K562 (cell line): Measurements from ENCODE around the gene NRSN2. TPM values are rescaled to one million over a fixed set of nuclear protein-coding genes. Genes with fewer than 3 reads are reported as not detected.

Source experiments
- ARID3A ChIP-seq: IDR thresholded peaks from 2 replicates; pipeline ENCODE4 v1.6.1; 2012; ENCODE audit warnings: low read depth, low read length, improper control_type of control experiment, borderline replicate concordance
- ARID3B ChIP-seq: fragments of 250-450 bp; sonication (Bioruptor Pico); IDR thresholded peaks from 2 replicates; pipeline ENCODE4 v1.4.0; 2020; ENCODE audit warnings: borderline replicate concordance
- BRD9 ChIP-seq: fragments of 450-650 bp; IDR thresholded peaks from 2 replicates; pipeline ENCODE4 v1.6.1; 2018; ENCODE audit warnings: low read depth; ENCODE audit not compliant: partially characterized antibody
- CREB3 ChIP-seq: fragments of 450-650 bp; conservative IDR thresholded peaks from 2 replicates; pipeline ENCODE4 v1.6.1; 2016; ENCODE audit warnings: missing genetic modification characterization, low read depth, mild to moderate bottlenecking, missing compliant biosample characterization, moderate library complexity
- ELK1 ChIP-seq: sonication (generic); formaldehyde crosslinking; IDR thresholded peaks from 2 replicates; pipeline ENCODE4 v1.8.1; 2022; ENCODE audit warnings: missing genetic modification reagents
- FOXP1 ChIP-seq: sonication (generic); formaldehyde crosslinking; IDR thresholded peaks from 2 replicates; pipeline ENCODE4 v1.8.0; 2022; ENCODE audit warnings: mild to moderate bottlenecking, missing genetic modification reagents
- HDGF ChIP-seq: fragments of 450-650 bp; IDR thresholded peaks from 2 replicates; pipeline ENCODE4 v1.6.1; 2016
- HNRNPK ChIP-seq: fragments of 200-400 bp; formaldehyde crosslinking; IDR thresholded peaks from one replicate; pipeline ENCODE4 v1.6.1; 2018; ENCODE audit warnings: mild to moderate bottlenecking, low read depth, low read length; ENCODE audit not compliant: poor library complexity, severe bottlenecking
- JUND ChIP-seq, 2 experiments: IDR thresholded peaks; 2 replicates in 1 of 2; 3 replicates in 1 of 2; pipeline ENCODE4 v1.6.1; 2011; ENCODE audit warnings: borderline replicate concordance in 2 of 2, low read depth in 2 of 2, low read length in 2 of 2, improper control_type of control experiment in 1 of 2, missing biosample characterization in 1 of 2, missing genetic modification characterization in 1 of 2, missing genetic modification reagents in 1 of 2
- KDM1A ChIP-seq, 2 experiments: fragments of 450-650 bp; IDR thresholded peaks; 2 replicates each; pipeline ENCODE4 v1.6.1; 2016; ENCODE audit warnings: mild to moderate bottlenecking in 2 of 2
- MBD2 ChIP-seq: sonication (generic); IDR thresholded peaks from 2 replicates; pipeline ENCODE4 v1.6.1; 2016; ENCODE audit warnings: low read depth, borderline replicate concordance
- MEIS2 ChIP-seq: fragments of 450-650 bp; IDR thresholded peaks from 2 replicates; pipeline ENCODE4 v1.6.1; 2014; ENCODE audit warnings: mild to moderate bottlenecking; ENCODE audit not compliant: partially characterized antibody
- MTF1 ChIP-seq: fragments of 250-450 bp; sonication (Bioruptor Pico); IDR thresholded peaks from 2 replicates; pipeline ENCODE4 v1.9.0; 2021; ENCODE audit warnings: moderate library complexity, mild to moderate bottlenecking, inconsistent platforms, borderline replicate concordance
- NRF1 ChIP-seq, 2 experiments: fragments of 450-650 bp; IDR thresholded peaks in 1 of 2; conservative IDR thresholded peaks in 1 of 2; 2 replicates each; pipeline ENCODE4 v1.6.1; 2014; ENCODE audit warnings: mild to moderate bottlenecking in 2 of 2
- PPARD ChIP-seq: fragments of 250-450 bp; sonication (Bioruptor Pico); IDR thresholded peaks from 2 replicates; pipeline ENCODE4 v1.8.0; 2022; ENCODE audit warnings: inconsistent platforms, mild to moderate bottlenecking, moderate library complexity
- PRMT5 ChIP-seq: sonication (generic); formaldehyde crosslinking; IDR thresholded peaks from 2 replicates; pipeline ENCODE4 v1.5.0; 2020; ENCODE audit warnings: missing genetic modification reagents
- SIN3B ChIP-seq: fragments of 450-650 bp; IDR thresholded peaks from 2 replicates; pipeline ENCODE4 v1.6.1; 2017; ENCODE audit warnings: low read depth, mild to moderate bottlenecking, moderate library complexity
- STAT5A ChIP-seq: IDR thresholded peaks from 2 replicates; pipeline ENCODE4 v1.6.1; 2012; ENCODE audit warnings: low read length, inconsistent platforms, borderline replicate concordance
- SUPT5H ChIP-seq: fragments of 450-650 bp; IDR thresholded peaks from 2 replicates; pipeline ENCODE4 v1.6.1; 2016
- TARDBP ChIP-seq: fragments of 450-650 bp; IDR thresholded peaks from 2 replicates; pipeline ENCODE4 v1.6.1; 2016
- ZNF253 ChIP-seq: fragments of 250-450 bp; sonication (Bioruptor Pico); conservative IDR thresholded peaks from 2 replicates; pipeline ENCODE4 v1.6.1; 2021; ENCODE audit warnings: mild to moderate bottlenecking
- ZNF511 ChIP-seq: sonication (generic); formaldehyde crosslinking; IDR thresholded peaks from 2 replicates; pipeline ENCODE4 v1.8.0; 2022; ENCODE audit warnings: mild to moderate bottlenecking, missing genetic modification reagents
- polyA plus RNA-seq, 8 experiments: library from polyadenylated mRNA; depleted of rRNA in 4 of 8; stranded (reverse) in 5 of 8; unstranded in 3 of 8; fragments of >200 nt; fragmentation: Nextera tagmentation in 2 of 8; fragmentation: Illumina TruSeq in 1 of 8; extraction: Ambion mirVana in 2 of 8; extraction: Trizol in 1 of 8; gene quantifications; 2 replicates each; pipeline versions ENCODE4 v1.2.1 to v1.2.3, GENCODE V29; 2011 to 2014; ENCODE audit warnings: inconsistent platforms in 1 of 8, missing spikeins in 1 of 8
- total RNA-seq, 7 experiments: library from RNA; depleted of rRNA in 6 of 7; stranded (reverse); fragments of >200 nt in 6 of 7; fragmentation: Illumina TruSeq in 2 of 7; extraction: Trizol in 2 of 7; gene quantifications; 2 replicates each; pipeline versions ENCODE4 v1.2.1 to v1.2.3, GENCODE V29; 2011 to 2021; ENCODE audit warnings: low replicate concordance in 1 of 7

Gene NRSN2
- total and polyA plus RNA-seq, 9 of the 15 experiments (the other 6 are each of a cell fraction or from before 2014, with no cell fraction given) = 7.5 to 29.7 (median 11.1) TPM

- TF ChIP-seq KDM1A (IDR thresholded peaks at IDR 0.05) = peak in 1 of 2 experiments; percentile 33; a peak in 2 of 4 replicates
- peak; percentile 41; the same call in 1 of the 2 replicates for TF ChIP-seq MBD2
- peak; percentile 1 for TF ChIP-seq MEIS2
- no peak for TF ChIP-seq HNRNPK
- no peak for TF ChIP-seq FOXP1
- TF ChIP-seq ZNF511 (CRISPR knock-in tag) = peak; percentile 76; the same call in 1 of the 2 replicates
- peak; percentile 47; the same call in 1 of the 2 replicates for TF ChIP-seq SIN3B
- no peak for TF ChIP-seq ZNF253
- peak; percentile 7; the same call in 1 of the 2 replicates for TF ChIP-seq SUPT5H
- TF ChIP-seq NRF1 (conservative IDR thresholded peaks at IDR 0.05 in 1 of 2, IDR thresholded peaks at IDR 0.05 in 1 of 2) = peak; percentile 39 to 56; a peak in 2 of 4 replicates
- no peak for TF ChIP-seq PPARD (CRISPR knock-in tag)
- TF ChIP-seq JUND (IDR thresholded peaks at IDR 0.05; ENCODE audit: borderline replicate concordance, low read depth, low read length) = peak; percentile 88
- no peak; the same call in 2 of the 3 replicates for TF ChIP-seq JUND (tag; IDR thresholded peaks at IDR 0.05; ENCODE audit: borderline replicate concordance, low read depth, low read length)
- TF ChIP-seq TARDBP = peak; percentile 77; the same call in 1 of the 2 replicates
- no peak for TF ChIP-seq MTF1 (CRISPR knock-in tag)
- TF ChIP-seq ARID3A = no peak
- peak; percentile 44 for TF ChIP-seq BRD9
- TF ChIP-seq CREB3 (tag) = no peak
- TF ChIP-seq HDGF = no peak
- TF ChIP-seq ELK1 (CRISPR knock-in tag) = no peak
- no peak for TF ChIP-seq STAT5A
- TF ChIP-seq ARID3B (CRISPR knock-in tag) = no peak
- TF ChIP-seq PRMT5 (CRISPR knock-in tag) = no peak
These were observed 34.1 kb downstream of the NRSN2 start (continued) for GRCh38 chr20:380763-381580.
